CD4-positive, alpha-beta T cell treated with Interferon gamma for 1 hour (primary cell): ENCODE data around the gene TXNIP.

Source experiments
- DNase-seq: peaks from one replicate; pipeline ENCODE4 v3.0.0-alpha.2; 2020

The TXNIP gene

DNA sequence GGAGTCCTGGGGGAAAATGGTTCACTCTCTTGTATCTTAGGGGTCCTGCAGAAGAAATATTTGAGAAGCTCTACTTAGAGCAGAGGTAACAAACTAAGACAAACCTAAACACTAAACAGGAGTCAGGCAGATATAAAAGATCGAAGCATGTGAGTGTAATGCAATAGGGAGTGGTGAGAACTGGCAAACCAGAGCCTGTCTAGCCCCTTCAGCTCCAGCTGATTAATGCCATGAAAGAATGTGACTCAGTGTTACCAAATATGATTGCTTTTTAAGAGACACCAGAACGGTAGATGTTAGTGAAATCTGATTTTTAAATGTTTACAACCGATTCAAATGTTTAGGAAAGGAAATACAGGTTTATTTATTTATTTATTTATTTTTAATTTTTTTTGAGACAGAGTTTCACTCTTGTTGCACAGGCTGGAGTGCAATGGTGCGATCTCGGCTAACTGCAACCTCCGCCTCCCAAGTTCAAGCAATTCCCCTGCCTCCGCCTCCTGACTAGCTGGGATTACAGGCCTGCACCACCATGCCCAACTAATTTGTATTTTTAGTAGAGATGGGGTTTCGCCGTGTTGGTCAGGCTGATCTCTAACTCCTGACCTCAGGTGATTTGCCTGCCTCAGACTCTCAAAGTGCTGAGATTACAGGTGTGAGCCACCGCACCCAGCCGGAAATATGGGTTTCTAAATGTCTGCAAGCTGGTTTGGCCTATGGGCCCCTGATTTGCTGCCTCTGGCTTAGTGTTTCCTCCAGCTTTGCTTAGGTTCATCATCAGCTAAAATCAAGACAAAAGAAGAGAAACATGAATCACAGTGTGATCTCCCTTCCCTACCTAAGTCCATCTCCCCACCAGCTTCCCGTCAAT, 12.2 kb downstream of the TXNIP start:
- DNase-seq: no peak

DNA sequence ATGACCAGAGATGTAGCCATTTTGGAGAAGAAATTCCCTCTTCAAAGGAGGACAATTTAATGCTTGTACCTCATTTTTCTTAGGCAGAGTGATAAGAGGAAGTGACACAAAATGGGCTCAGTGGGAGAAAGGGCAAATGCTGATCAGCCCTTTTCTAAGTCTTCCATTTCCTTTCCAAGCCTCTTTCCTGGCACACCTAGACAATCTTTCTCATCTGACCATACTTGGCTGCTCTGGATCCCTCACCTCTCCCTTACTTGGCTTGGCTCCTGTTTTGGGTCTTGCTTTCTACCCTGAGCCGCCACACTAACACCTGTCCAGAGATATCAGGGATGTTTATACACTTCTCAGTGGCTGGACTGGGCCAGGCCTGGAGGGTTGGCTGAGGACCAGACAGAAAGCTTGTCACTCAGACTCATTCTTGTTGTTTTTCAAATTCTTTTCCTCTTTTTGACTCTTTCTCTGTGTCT, 13.1 kb downstream of the TXNIP start:
- no peak for DNase-seq

DNA sequence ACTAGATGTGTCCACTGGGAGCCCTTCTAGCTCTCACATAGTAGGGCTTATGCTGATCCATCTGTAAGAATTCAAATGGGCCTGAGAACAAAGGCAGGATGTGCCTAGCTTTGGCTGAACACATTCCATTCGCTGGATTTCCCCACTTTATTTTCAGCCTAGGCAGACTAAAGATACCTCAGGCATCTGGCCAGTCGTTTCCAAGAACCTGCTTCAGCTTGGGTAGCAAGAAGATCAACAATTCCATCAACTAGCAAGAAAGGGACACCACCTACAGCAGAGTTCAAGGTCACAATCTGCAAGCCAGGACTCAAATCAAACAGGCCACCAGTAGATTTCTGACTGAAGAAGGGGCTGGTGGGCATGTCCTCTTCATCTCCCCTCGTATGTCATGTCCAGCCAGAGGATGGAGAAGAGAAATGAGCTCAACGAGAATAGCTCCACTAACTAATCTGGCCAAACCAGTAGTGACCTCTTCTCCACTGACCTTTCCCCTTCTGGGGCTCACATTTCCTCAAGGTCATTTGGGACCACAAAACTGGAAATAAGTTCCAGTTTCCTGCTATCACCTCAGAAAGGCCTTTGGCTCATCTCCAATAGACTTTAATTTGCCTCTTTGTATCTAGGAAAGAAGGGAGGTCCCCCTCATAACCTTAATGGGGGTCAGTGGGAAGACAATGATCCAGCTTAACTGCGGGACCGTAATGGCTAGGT, 14.2 kb downstream of the TXNIP start:
- no peak for DNase-seq

DNA sequence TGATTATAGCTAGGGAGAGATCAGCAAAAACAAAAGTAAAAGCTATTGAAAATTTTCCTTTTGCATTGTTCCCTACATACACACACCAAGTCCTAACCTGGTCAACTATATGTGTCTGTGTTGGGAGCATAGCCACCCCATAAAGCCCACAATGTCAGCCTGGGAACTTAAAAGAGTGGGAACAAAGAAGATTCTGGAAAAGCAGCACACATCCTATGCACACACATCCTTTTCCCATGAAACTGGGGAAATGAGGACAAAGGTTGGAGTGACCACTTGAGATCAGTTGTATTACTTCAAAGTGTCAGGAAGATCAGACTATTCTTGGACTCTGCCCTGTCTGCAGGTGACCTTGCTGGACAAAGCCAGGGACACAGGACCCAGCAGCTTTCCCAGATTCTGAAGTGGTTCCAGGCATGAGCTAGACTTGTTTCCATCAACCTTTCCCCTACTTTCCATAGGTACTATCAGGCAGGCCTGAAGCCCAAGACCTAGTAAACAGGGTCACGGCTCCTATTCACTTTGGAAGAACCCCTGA, 15.9 kb downstream of the TXNIP start:
- no peak for DNase-seq

DNA sequence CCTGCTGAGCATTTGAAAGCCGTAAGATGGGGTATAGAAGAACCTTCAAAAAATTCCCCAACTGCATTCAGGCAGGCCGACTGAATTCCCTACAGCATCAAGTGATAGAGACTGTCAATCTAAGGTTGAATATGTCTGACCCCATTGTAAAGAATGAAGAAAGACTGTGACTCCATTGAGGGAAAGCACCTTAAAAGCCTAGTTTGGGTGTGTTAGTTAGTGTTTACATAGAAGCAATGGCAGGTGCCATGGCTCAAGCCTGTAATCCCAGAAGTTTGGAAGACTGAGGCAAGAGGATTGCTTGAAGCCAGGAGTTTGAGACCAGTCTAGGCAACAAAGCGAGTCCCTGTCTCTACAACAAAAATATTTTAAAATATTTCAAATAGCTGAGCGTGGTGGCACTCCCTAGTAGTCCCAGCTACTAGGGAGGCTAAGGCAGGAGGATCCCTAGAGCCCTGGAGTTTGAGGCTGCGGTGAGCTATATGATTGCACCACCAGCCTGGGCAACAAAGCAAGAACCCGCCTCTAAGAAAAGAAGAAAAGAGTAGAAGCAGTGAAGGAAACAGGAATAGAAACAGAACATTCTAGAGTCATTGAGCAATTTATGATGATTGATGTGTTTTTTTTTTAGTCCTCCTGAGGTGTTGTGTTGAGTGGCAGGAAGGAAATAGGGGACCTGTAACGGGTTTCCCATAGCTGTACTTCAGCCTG, 16.5 kb downstream of the TXNIP start:
- peak; percentile 42 for DNase-seq

DNA sequence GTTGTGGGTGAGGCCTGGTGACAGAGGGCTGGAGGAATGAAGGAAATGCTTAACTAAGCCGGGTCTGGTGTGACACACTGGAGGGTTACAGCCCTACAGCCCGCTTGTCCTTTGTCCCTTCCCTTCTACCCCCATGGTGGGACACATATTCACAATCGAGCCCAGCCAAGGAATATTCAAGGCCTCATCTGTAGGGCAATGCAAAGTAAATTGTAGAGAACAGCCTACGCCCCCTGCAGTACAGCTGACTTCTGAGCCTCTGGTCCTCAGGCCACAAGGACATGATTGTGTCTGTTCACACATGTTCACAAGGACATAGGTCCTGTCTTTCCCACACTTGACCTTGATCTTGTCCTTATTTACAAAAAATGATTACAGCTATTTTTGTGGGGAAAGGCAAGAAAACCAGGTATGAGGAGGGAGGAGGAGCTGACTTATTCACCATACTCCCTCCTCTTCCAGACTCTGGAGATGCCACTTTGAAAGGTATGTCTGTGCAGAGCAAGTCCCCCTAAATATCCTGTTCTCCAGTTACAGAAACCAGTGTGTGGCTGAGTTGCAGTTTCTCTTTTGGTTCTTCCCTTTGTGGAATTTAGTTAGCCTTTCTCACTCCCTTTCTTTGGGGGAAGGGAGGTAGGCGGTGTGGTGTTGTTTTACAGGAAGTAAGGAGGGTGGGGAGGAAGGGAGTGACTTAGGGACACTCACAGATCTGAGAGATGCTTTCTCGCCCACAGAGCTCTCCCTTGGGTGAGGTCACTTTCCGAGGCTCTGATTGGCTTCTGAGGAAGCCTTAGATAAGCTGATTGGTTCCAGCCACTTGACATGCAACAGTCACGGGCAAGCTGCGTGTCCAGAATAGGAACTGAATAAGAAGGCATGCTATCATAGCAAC, 17.3 kb downstream of the TXNIP start:
- DNase-seq: peak; percentile 92

DNA sequence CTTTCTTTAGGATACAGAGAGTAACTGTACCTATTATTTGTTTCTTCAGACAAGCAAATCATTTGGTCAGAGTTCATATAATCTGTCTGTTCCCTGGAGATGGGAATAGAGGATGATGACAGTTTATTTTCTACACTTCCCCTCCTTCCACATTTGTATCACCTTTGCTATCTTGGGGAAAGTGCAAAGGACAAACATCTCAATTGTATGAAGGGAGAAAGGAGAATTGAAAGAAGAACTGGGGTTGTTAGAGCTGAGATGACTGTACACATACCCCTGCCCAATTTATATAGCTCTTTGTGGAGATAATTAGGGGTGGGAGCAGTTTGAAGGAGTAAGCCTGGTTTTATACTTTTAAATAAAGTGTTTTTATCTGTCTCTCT, 17.9 kb downstream of the TXNIP start:
- no peak for DNase-seq

DNA sequence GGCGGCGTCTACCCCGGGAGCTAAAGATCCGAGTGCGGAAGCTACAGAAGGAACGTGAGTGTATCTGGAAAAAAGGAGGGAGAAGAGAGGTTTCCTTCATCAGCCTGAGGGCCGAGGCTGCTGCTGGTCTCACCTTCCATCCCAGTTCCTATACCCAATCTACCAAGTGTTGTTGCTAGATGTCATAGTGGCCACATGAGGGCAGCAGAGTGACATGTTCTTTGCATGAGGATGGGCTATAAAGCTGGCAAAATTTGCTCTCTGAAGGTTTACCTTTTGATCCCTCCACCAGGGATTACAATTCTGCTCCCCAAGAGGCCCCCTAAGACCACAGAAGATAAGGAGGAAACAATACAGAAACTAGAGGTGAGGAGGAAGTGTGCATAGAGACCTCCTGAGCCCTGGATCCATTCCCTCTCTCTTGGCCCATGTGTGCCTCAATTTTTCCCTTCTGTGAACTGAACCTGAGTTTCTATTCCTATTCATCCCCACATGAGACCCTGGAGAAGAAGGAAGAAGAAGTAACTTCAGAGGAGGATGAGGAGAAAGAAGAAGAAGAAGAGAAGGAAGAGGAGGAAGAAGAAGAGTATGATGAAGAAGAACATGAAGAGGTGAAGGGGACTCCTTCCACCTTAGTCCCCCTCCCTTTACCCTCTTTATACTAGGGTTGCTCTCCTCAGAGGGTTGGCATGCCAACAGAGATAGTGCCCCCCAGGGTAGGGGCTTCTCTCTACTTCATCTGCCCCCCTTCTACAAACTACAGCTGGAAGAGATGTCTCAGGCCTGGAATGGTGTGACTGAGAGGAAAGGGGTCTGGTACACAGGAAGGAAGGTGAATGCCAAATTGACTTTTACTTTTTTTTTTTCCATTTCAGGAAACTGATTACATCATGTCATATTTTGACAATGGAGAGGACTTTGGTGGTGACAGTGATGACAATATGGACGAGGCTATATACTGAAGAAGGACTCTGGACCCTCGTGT, 18.6 kb downstream of the TXNIP start:
- DNase-seq: peak; percentile 82

DNA sequence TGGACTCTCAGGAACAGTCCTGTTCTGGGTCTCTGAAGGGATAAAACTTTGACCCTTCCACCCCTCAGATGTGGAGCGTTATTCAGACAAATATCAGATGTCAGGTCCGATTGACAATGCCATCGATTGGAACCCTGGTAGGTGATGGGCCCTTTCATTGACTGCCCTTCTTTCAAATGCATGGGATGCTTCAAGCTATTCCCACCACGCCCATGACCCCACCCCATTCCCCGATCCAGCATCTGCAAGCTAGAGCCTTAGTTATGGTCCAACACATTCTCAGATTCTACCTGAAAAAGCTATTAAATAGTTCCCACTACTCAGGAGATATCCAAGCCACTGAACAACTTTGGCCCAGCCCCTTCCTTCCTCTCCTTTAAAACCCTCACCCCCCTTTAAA, 19.4 kb downstream of the TXNIP start:
- DNase-seq: no peak

DNA sequence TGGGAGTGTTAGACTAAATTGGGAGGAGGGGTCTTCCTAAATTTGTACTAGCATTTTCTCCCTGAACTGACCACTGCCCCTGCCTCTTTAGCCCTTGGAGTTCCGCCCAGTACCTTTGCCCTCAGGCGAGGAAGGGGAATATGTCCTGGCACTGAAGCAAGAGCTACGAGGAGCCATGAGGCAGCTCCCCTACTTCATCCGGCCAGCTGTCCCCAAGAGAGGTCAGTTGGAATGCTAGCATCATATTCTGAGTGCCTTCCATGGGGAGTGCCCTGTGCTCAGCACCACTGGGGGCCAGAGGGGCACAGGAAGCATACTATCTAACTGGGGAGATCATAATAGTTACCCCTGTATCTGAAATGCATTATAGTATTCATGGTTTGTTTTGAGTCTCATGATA, 21.2 kb downstream of the TXNIP start:
- DNase-seq: no peak

DNA sequence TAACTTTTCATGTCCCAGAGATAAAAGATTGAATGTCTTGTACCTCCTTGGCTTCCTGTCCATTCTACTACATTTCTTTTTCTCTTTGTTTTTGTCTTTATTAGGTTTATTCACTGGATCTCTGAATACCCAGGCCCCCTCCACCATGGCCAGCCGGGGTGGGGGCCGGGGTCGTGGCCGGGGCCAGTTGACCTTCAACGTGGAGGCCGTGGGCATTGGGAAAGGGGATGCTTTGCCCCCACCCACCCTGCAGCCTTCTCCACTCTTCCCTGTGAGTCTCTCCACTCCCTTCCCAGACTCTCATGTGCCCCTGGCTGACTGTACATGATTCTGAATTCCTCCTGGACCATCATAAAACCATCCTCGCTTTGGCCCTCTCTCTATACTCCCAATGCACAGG, 21.7 kb downstream of the TXNIP start:
- DNase-seq: no peak

DNA sequence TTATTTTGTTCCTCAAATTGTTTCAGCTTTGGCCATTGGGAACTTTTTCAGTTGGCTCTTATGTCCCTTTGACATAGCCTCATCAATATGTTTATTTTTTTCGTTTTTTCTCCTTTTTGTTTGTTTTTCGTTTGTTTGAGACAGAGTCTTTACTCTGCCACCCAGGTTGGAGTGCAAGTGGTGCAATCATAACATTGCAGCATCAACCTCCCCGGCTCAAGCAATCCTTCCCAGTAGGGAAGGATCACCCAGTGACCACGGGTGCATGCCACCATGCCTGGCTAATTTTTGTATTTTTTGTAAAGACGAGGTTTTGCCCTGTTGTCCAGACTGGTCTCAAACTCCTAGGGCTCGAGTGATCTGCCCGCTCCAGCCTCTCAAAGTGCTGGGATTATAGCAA, 23.8 kb downstream of the TXNIP start:
- no peak for DNase-seq

DNA sequence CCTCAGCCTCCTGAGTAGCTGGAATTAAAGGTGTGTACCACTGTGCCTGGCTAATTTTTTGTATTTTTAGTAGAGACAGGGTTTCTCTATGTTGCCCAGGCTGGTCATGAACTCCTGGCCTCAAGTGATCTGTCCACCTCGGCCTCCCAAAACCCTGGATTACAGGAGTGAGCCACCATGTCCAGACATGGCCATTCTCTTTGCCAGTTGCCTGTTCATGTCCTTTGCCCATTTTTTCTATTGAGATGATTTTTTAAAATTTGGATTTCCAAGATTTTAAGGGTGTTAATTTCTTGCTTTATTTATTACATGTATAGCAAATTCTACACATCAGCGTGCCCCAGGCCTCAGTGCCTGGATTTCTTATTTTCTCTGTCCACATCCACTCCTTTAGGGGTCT, 29.1 kb downstream of the TXNIP start:
- no peak for DNase-seq

DNA sequence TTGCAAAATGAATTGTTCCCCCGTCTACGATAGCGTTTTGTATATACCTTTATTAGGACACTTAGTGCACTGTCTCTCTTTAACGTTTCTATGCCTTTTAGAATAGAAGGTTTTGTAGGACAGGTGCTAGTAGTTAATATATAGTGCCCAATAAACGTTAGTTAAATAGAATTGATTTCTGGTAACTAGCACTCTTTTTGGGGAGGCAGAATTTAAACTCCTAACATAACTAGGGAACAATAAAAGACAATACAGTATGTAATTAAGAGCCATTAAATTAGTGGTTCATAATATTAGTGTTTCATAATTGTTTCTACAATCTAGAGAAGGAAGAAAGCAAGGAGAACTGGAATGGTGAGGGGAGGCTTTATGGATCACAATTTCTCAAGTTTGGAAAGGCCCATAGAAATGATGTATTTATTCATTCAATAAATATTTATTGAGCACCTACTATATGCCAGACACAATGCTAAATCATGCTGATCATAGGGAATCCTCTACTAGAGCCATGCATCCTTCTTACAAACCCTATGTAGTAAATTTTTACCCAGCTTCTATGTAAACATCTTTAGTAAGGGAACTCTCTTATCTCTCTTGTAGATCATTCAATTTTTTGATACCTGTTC, 31.1 kb downstream of the TXNIP start:
- DNase-seq: no peak

DNA sequence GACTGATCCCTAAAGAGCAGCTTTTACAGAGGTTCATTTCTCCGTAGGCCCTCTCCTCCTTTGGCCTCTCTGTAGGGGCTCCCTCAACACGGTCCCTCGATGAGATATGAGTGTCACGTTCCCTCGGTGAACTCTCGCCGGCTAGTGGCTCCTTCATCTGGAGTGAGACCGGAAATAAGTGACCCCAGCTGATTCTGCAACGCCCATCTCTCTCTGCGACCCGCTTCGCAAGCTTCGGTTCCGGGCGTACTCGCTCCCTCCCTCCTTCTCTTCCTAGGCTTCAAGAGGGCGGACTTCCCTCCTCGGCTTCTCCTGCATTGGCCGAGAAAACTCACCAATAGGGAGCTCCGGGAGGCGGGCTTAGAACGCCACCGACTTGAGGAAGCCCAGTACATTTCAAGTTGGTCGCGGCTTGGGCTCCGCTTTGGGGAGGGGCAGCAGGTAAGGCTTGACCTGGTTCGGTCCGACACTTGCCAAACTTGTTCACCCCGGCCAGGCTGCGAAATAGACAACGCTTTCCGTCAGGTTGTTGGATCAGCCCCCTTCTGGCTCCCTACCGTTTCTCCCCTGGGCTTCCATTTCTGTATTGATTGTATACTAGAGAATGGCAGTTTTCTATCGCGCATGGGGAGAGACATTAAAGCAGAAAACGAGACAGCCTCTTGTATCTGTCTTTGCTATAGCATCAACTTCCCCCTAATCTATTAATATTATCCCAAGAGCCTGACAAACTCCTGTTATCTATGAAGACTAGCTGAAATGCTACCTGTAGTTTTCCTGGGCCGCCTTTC, 31.9 kb downstream of the TXNIP start, which contains the start of the genes ANKRD34A and POLR3GL:
TSS of gene ANKRD34A (minus strand) at position 248 of the 791 bp plus-strand sequence. CDS start 2,816 bp downstream, outside the sequence.
TSS of gene POLR3GL (plus strand) at position 363 of the 791 bp plus-strand sequence. CDS start 10,176 bp downstream, outside the sequence.
- peak; percentile 91 for DNase-seq

DNA sequence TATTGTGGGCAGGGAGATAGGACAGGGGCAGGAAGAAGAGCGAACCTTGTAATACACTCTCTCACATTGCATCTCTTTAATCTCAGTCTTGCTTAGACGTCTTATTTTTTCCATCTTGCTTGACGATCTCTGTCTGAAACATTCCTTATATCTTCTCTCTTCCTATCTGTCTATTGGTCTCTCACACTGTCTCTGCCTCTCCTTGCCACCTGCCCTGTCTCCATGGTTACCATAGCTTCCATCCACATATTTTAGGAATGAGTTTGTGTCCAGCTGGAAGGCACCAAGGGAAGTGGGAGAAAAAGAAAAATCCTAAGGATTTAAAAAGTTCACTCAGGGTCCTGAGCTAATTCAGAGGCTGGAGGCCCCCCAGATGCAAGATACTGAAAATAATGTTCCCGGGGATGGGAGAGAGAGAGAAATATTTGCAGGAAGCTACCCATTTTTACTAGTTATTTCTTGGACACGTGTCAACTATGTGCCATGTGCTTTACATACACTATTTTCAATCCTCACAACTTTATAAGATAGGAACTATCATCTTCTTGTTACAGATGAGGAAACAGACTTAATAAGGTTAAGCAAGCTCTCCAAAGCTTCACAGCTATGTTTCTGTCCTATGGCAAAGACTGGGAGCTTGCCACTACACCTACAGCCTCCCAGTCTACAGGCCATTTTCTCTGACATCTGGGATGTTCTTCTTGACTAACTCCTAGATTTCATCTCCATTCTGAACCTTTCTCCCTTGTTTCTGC, 32.9 kb downstream of the TXNIP start:
- DNase-seq: no peak

DNA sequence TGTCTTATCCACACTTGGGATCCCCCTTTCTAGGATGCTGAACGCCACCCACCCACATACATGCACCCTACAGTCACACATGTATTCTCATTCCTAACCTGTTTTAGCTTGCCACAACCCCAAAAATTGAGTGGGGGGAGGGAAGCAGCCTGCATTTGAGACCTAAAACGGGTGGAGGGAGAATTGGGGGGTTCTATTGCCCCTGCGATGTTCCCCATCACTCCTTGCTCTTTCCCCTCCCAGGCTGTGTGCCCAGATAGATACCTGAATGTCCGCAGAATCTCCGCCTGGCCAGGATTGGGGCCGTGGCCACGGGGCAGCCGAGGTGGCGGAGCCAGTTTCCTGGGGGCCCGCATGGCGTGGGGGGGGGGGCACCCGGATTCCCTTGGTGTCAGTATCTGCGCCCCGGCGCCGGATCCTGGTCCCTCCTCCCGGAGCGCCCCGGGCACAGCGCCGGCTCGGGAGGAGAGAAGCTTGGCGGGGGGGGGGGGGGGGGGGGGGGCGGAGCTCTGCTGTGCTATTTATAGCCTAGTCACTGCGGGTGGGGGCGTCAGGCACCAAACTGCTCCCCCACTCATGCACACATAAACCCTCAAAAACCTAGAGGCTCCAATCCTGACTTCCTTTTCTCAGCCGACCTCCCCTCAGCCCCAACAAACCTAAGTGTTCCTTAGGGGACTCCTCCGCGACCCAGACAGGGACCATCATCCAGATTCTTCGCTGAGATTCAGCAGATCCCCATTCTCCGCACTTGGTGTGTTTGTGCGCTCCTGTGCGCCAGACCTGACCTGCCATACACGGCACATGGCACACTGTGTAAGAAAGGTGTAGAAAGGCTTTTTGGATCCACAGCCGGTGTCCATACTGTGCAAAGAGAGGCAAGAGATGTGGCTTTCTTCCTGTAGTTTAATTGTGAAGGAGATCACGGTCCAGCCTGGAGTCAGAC, 33.9 kb downstream of the TXNIP start:
- DNase-seq: peak; percentile 7
